HG02938 (cell line): ENCODE measurements around the gene KRT35.

Source experiments
- ATAC-seq: cut with Tn5 transposase; IDR thresholded peaks from one replicate; pipeline ENCODE4 v1.9.1; 2021; ENCODE audit warnings: mild to moderate bottlenecking, moderate library complexity; ENCODE audit not compliant: unreplicated experiment

KRT35 gene

DNA sequence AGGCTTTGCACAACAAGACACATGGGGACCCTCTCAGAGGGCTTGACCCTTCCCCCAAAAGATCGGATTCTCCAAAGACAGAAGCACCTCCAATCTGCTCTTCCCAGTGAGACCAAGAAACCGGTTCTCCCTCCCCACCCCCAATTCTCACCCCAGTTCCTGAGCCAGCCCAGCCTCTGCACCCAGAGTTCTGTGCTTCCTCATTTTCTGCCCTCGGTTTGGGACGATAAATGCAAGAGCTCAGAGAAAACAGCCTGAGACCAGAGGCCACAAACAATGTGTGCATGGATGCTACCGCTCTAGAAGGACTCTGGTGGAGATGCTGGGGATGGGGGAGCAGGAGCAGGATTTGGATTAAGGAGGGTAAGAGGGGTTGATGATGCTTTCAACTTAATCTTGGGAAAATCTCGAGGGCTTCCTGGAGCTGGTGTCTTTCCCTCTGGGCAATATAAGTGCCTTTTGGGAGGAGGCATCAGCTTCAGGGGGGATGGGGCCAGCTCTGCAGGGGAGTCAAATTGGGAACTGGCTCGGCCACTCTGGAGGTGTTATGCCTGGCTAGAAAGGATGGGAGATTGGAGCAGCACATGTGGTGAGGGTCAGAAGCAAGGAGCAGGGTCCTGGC is 31.7 kb upstream of the KRT35 start:
- no peak for ATAC-seq

DNA sequence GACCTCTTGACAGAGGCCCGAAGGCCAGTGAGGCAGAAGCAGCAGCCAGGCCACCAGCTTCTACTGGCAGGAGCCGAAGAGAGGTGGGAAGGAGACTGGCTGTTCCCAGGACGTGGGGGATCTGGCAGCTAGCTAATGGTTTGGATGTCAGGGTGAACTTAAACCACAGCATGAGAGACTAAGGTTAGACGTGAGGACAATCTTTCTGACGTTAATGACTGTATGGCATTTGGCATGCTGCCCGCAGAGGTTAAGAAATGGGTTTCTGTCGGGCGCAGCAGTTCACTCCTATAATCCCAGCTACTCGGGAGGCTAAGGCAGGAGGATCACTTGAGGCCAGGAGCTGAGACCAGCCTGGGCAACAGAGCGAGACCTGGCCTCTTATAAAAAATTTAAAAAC is 30.8 kb upstream of the KRT35 start:
- no peak for ATAC-seq

DNA sequence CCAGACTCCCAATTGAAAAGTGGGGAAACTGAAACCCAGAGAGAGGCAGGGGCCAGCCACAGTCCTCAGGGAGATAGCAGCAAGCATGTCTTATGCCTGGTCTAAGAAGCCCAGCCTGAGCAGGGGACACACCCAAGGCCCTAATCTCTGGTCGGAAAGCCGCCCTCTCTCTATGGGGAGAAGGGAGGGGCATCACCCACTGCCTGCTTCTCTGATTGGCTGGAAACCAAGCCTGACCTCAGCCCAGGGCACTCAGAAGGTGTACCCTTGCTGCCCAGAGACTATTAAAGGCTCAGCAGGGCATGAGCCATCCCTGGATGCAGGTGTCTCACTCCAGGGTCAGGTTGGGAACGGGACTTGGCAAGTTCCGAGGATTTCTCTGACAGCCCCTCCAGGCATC is 30.2 kb upstream of the KRT35 start:
- ATAC-seq = no peak

DNA sequence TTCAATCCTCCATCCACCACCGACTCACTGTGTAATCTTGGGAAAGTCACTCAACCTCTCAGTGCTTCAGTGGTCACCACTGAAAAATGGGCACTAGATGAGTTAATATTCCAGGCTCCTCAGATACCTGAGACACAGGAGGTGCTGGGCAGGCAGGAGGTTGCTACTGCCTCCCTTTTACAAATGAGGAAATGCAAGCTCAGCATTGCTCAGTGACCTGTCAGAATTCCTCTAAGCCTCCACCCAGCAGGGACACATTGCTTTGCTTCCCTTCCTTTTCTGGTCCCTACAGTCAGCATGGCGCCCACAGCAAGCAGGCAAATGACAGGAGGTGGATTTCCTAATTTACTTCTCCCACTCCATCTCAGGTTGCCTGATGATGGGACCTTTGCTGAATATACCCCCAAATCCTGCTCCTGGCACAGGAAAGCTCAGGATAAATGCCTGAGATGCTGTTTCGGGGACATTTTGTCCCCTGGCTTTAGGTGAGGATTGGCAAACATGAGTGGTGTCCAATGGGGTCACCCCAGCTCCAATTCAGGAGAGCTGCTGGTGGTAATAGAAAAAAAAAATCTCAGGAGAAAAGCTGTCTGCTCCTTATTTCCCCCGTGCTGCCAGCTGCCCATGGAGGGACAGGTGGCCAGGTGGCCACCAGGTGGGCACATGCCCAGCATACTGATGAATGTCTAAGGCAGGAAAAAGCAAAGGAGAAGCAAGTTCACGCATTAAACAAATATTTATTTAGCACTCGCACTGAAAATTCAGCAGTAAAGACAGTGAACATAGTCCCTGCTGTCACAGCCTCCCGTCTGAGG is 29.5 kb upstream of the KRT35 start:
- no peak for ATAC-seq

DNA sequence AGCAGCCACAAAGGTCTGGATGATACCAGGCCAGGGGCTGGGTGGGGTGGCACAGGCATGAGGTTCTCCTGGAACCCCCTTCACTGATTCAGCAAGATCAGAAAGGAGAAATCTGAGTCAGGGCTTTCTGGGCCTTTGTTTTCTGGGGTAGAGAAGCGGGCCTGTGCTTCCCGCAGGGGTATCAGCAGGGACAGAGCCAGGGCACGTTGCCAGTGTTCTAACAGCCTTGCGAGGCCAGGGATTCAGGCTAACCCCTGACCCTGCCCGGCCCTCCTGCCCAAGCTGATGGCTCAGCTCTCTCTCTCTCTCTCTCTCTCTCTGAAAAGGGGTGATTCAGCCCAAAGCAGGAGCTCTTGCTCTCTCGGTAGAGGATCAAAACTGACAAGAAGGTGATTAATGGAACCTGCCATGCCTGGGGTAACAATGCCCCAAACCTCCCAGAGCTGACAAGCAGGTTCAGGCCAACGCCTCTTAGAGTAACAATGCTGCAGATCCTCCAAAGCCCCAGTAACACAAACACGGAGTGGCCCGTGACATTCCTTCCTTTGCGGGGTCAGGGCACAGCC is 26.4 kb upstream of the KRT35 start:
- ATAC-seq = no peak

DNA sequence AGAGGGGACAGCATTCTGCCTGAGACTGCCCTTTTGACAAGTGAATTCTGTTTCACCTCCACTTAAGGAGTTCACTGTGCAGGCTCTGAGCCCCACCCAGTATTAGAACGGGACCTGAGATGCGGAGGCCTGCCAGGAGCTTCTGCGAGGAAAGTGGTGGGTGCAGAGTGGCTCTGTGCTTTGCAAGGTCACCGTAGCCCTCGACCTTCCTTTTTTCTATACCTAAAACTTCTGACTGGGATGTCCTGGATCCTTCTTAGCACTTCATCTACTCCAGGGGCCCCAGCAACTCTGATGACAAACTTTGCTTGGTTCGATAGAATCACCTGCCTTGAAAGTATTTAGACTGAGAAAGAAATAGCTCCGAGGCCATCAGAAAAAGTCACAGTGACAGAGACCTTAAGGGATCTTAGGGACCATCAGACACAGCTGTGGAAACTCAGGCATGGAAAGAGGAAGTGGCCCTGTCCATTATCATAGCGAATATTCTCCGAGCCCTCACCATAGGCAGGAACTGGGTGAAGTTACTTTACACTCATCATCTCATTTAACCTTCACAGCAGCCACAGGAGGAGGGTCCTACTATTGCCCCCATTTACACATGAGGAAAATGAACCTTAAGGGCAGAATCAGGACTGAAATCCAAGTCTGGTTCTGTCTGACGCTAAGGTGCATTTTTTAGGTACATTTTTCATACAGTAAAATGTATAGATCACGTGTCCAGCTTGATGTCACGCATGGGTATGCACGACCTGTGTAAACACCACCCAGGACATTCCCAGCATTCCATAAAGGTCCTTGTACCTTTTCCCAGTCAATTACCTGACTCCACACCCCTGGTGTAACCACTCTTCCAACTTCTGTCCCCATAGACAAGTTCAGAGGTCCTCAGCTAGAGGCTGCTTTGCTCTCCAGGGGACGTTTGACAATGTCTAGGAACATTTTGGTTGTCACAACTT is 25.1 kb upstream of the KRT35 start:
- ATAC-seq = no peak

DNA sequence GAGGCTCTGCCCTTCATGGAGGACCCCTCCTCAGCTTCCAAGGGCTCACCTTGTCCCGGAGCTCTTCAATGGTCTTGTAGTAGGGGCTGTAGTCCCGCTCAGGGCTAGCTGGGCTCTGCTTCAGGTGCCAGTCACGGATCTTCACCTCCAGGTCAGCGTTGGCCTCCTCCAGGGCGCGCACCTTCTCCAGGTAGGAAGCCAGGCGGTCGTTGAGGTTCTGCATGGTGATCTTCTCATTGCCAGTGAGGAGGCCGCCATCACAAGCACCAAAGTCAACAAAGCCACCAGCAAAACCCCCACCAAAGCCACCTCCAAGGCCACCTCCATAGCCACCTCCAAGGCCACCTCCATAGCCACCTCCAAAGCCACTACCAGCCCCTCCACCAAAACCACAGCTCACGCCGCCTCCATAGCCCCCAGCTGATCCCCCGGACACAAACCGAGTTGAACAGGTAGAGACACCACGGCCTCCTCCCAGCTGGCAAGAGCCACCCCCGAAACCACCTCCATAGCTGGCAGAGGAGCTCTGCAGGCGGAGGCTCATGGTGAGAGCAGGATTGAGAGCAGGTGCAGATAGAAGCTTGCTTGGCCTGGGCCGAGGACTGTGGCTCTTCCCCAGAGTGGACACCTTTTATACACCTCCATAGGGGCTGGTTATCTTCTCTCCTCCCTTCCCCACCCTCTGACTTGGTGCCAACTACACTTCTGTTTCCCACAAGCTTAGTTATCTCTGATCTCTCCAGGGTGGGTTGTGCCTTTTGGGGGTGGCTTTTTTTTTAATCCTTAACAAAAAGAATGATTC is 24.3 kb upstream of the KRT35 start, which contains the start of gene KRT13:
KRT13 (minus strand) TSS at position 606 of the 802 bp plus-strand sequence; CDS start at position 544, 62 bp downstream.
- ATAC-seq = no peak

DNA sequence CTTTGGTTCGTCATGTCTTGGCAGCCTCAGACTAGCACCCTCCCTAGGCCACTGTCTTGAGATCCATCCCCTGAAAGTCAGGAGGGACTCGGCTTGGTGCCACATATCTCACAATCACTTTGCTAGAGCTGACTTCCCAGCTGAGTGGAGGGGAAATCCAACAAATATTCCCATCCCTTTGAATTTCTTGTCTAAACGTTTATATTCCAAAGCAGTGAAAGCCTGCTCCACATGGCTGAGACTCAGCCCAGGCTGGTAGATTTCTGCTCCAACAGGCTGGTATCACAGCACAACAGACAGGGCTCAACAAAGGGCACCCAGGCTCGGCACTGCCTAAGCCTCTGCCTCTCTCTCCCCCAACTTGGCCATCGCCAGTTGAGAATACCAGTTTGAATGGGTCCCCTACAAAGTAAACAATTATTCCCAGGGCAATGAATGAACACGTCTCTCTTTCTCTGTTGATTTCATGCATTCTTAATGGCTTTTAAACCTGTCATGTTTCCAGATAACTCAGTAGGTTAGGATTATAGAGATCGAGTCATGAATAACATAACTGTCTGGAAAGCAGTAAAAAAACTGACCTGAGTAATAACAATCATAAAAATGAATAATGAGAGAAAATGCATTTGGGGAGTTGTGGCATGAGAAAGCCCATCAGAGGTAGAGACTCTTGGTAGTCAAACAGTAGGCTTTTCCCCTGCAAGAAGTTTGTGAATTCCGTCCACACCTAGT is 23.5 kb upstream of the KRT35 start:
- no peak for ATAC-seq

DNA sequence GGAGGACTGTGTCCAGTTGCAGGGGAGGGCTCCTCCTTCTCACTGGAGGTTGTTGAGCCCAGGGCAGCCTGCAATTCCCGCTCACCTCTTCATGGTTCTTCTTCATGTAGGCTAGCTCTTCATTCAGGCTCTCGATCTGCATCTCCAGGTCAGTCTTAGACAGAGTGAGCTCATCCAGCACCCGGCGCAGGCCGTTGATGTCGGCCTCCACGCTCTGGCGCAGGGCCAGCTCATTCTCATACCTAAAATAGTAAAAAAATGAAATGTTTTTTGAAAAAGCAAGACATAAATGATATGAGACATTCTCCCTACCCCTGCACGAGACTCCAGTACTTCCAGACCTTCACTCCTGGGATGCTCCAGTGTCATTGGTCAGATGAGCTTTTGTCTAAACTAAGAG is 22.3 kb upstream of the KRT35 start:
- ATAC-seq = no peak

DNA sequence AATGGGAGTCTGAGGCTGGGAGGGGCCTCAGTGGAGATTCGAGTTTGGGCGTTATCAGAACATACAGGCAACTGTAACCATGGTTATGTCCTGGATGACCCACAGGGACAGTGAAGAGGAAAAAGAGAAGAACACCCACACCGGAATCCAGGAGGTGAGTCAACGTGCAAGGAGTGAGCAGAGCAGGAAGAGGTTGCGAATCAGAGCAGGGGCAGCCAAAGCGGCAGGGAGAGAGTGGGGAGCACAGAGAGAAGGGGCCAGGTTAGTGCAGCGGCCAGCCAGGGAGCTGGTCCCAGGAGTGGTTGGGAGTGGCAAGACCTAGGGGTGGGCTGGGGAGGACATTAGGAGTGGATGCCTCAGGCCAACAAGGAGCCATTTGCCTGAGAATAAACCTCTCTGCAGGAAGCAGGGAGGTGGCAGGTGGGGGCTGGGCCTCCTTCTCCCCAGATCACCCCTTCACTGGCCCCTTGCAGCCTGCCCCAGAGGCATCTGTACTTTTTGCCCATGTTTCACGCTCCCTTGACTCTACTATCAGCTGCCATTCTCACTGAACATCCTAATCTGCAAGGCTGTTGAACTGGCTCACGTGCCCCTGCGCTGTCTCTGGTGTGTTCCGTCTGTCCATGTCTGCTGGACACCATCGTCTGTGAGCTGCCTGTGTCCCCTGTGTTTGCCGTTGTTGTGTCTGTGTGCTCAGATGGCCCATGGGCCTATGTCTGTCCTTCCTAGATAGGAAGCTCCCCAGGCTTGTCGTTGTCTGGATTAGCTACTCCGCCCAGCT is 19.4 kb upstream of the KRT35 start:
- no peak for ATAC-seq

DNA sequence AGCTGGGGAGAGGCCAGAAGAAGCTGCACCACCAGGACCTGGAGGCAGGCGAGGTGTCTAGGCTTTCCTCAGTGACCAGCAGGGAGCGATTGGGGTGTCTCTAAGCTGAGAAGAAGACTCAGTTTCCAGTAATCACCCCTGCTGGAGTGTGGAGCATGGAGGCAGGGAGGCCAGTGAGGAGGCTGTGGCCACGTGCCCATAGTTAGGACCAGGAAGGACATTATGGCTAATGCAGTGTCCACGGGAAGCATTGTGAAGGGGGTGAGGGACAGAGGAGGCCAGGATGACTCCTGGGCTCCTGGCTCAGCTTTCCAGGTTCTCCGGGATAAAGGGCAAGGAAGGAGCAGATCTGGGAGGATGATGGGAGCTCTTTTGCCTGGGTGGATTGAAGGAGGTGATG is 18.8 kb upstream of the KRT35 start:
- ATAC-seq = no peak

DNA sequence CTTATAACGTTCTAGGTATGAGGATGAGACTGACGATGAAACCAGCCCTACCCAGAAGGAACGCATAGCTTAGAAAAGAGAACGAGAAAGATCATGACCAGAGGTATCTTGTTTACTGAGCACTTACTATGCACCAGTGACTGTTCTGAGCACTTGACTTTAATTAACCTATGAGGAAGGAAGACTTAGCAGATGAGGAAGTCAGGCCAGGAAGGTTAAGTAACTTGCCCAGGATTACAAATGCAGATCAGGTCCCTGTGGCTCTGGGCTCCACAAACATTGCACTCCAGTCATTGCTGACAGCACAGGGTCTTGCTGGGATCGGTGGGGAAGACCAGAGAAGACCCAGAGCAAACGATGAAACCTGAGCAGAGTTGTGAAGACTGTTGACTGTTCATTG is 17.3 kb upstream of the KRT35 start:
- no peak for ATAC-seq

DNA sequence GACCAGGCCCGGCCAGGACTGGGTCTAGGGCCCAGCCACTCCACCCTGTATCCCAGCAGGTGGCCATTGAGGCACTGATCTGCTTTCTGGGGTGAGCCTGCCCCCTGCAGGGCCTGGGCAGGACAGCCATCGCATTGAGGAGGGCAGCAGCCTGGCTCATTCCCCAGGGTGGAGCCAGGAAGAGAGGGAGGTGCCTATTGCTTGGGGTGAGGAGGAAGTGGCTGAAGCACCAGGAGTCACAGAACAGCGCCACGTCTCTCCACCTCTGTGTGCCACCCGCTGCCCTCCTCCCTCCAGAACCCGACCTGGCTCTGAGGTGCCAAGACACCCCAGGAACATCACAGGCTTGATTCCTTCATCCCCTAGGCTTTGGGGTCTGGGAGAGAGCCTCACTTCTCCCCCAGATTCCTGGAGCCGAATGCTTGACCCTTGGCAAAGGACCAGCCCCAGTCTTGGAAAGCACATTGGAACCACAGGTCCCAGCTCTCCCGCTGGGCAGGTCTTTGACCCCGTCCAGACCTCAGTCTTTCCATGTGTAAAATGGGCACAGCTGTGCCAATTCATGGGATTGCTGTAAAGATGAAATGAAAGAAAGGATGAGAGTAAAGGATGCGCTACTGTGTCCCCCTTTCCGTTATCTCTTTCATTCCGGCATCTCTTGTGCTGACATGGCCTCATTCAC is 16.0 kb upstream of the KRT35 start:
- peak; percentile 78 for ATAC-seq

DNA sequence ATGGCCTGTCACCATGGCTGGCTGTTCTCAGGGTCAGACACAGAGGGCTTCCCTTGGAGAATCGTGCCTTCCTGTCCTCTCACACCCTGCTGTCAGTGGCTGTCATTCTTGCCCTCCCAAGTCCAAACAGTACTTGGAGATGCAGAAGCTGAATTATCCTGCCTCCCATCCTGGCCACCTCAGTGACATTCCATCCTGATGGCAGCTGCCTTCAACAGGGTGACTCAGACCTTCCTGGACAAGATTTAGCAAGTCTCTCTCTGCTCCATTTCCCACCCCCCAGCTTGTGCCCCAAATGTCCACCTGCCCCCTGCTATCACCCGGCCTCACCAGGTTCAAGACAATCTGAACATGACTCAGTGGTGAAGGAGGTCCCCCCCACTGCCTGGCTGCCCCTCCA is 13.6 kb upstream of the KRT35 start:
- no peak for ATAC-seq

DNA sequence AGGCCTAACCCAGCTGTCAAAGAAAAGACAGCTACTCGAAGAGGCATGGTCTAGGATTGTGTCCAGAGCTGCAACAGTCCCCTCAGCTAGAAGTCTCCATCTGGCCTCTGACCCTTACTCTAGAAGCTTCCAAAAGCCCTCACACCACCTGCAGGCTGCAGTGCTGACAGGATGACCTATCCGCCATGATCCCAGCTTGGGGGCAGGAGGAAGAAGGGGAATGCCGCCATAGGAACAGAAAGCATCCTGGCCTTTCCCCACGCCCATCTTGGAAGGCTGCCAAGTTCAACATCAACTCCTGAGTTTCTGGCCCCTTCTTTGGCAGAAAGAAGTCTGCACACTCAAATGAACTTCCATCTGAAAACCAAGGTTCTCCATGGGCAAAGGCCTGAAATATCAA is 11.8 kb upstream of the KRT35 start:
- ATAC-seq = no peak

DNA sequence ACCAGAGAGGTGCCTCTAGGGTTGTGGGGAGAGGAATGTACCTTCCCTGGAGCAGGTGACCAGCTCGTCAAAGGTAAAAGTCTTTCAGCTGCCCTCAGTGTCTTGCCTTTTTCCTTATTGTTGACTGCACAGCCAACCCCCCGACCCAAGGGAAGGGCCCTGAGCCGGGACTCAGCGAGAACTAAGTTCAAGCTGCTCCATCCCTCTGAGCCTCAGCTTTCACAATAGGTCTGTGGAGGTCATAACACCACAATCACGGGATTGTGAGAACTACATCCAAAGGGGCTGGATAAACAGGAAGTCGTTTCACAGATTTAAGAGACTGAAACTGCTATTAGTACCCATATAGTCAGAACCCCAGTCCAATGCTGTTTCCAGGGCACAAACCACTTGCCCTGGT is 11.4 kb upstream of the KRT35 start:
- ATAC-seq = no peak

DNA sequence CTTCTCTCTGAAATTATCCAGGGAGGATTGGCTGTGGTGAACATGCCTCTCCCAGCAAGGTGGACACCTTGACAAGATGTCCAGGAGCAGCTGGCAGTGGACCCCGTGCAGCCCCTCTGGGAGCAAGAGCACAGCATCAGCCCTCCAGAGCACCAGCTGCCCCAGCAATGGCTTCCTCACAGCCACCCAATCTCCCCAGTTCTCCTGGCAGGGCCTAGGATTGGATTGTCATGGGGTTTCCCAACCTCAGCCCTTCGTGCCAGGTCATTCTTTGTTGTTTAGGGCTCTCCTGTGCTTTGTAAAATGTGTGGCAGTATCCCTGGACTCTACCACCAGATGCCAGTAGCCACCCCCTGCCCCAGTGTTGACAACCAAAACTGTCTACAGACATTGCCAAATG is 10.5 kb upstream of the KRT35 start:
- no peak for ATAC-seq
